ENCODE measurements around the gene MAGEC1. TPM values are rescaled to one million over a fixed set of nuclear protein-coding genes. Genes with fewer than 3 reads are reported as not detected.

The MAGEC1 gene
- polyA plus RNA-seq, 1 donor from 2014 or later: not detected

GRCh38 chrX:141941234-141941633, 37.5 kb downstream of the MAGEC1 start:
- H3K9me2 ChIP-seq (ENCODE audit: insufficient read depth, low read length): no peaks in the 10 kb centered on the region
- H3K79me2 ChIP-seq (replicated peaks; ENCODE audit: insufficient read depth, low read length): no peaks in the 10 kb centered on the region
- H4K20me1 ChIP-seq (ENCODE audit: insufficient read depth): no peaks in the 10 kb centered on the region
- no peaks in the 10 kb centered on the region for H3K9me3 ChIP-seq (ENCODE audit: low read length)
- H3K36me3 ChIP-seq (ENCODE audit: insufficient read depth, low read length): no peaks in the 10 kb centered on the region
- H3K27me3 ChIP-seq (ENCODE audit: insufficient read depth, low read depth, low read length): no peaks in the 10 kb centered on the region
- H3K4me3 ChIP-seq (ENCODE audit: low read length): no peak overlapping the region
- no peak overlapping the region for H3K4me2 ChIP-seq (ENCODE audit: low read length)
- H2AFZ ChIP-seq (ENCODE audit: low read depth, low read length): no peak overlapping the region
- no peak overlapping the region for H3K9ac ChIP-seq (ENCODE audit: low read length)
- TF ChIP-seq EP300 (conservative IDR thresholded peaks at IDR 0.05; ENCODE audit: poor library complexity, severe bottlenecking) (peak; percentile 78), POLR2AphosphoS5 (IDR thresholded peaks at IDR 0.05) (peak; percentile 18), MXI1 (conservative IDR thresholded peaks at IDR 0.05; ENCODE audit: poor library complexity, severe bottlenecking) (no peak), REST (IDR thresholded peaks at IDR 0.05; ENCODE audit: borderline replicate concordance) (peak; percentile 7)
- peak overlapping the region; percentile 47 for H3K27ac ChIP-seq (ENCODE audit: low read length)
- no peaks in the 10 kb centered on the region for H3F3A ChIP-seq (ENCODE audit: insufficient read depth, low read length, poor library complexity, severe bottlenecking)

- no peak overlapping the region for H3K4me3 ChIP-seq (ENCODE audit: low read length)
- no peak overlapping the region for H2AFZ ChIP-seq (ENCODE audit: low read depth, low read length)
- no peaks in the 10 kb centered on the region for H3K9me2 ChIP-seq (ENCODE audit: insufficient read depth, low read length)
- no peaks in the 10 kb centered on the region for H3K9me3 ChIP-seq (ENCODE audit: low read length)
- TF ChIP-seq RAD21 (conservative IDR thresholded peaks at IDR 0.05) (no peak), POLR2AphosphoS5 (IDR thresholded peaks at IDR 0.05) (no peak), REST (IDR thresholded peaks at IDR 0.05; ENCODE audit: borderline replicate concordance) (no peak), SMC3 (conservative IDR thresholded peaks at IDR 0.05; ENCODE audit: poor library complexity) (no peak), CTCF (IDR thresholded peaks at IDR 0.05; ENCODE audit: poor library complexity, severe bottlenecking) (no peak), MXI1 (conservative IDR thresholded peaks at IDR 0.05; ENCODE audit: poor library complexity, severe bottlenecking) (no peak), EP300 (conservative IDR thresholded peaks at IDR 0.05; ENCODE audit: poor library complexity, severe bottlenecking) (no peak)
- H3K79me2 ChIP-seq (replicated peaks; ENCODE audit: insufficient read depth, low read length): no peaks in the 10 kb centered on the region
- H3K27ac ChIP-seq (ENCODE audit: low read length): no peak overlapping the region
- no peaks in the 10 kb centered on the region for H3K27me3 ChIP-seq (ENCODE audit: insufficient read depth, low read depth, low read length)
- H4K20me1 ChIP-seq (ENCODE audit: insufficient read depth): no peaks in the 10 kb centered on the region
- H3K9ac ChIP-seq (ENCODE audit: low read length): no peak overlapping the region
- H3F3A ChIP-seq (ENCODE audit: insufficient read depth, low read length, poor library complexity, severe bottlenecking): no peaks in the 10 kb centered on the region
- H3K4me2 ChIP-seq (ENCODE audit: low read length): no peak overlapping the region
- no peaks in the 10 kb centered on the region for H3K36me3 ChIP-seq (ENCODE audit: insufficient read depth, low read length)
Measured at GRCh38 chrX:141945426-141945825, 41.7 kb downstream of the MAGEC1 start.

All from neural cell (in vitro differentiated cells).